IMR-90 (cell line): ENCODE data around the gene CDC25B.

Source experiments
- ELK1 ChIP-seq: fragments of 150-350 bp; IDR thresholded peaks from 2 replicates; pipeline ENCODE4 v1.6.1; 2016; ENCODE audit warnings: low read depth, mild to moderate bottlenecking, low read length, moderate library complexity, borderline replicate concordance
- MAFK ChIP-seq: IDR thresholded peaks from 2 replicates; pipeline ENCODE4 v1.6.1; 2012; ENCODE audit warnings: low read depth, low read length, improper control_type of control experiment
- MXI1 ChIP-seq: IDR thresholded peaks from 2 replicates; pipeline ENCODE4 v1.6.1; 2012; ENCODE audit warnings: low read depth, mild to moderate bottlenecking, low read length, moderate library complexity, borderline replicate concordance
- POLR2A ChIP-seq: IDR thresholded peaks from 2 replicates; pipeline ENCODE4 v1.6.1; 2012; ENCODE audit warnings: mild to moderate bottlenecking, low read depth, low read length
- TF ChIP-seq, protein P1 (sequence below): conservative IDR thresholded peaks from 2 replicates; pipeline ENCODE4 v1.5.1; 2012; ENCODE audit warnings: mild to moderate bottlenecking, low read depth, low read length, improper control_type of control experiment
- TF ChIP-seq, protein P2 (sequence below): fragments of 150-350 bp; IDR thresholded peaks from 2 replicates; pipeline ENCODE4 v1.6.1; 2017; ENCODE audit warnings: mild to moderate bottlenecking, antibody characterized with exemption, low read length, low read depth

GRCh38 chr20:3803854-3804253 is 7.7 kb downstream of the CDC25B start:
- TF ChIP-seq, protein P1, sequence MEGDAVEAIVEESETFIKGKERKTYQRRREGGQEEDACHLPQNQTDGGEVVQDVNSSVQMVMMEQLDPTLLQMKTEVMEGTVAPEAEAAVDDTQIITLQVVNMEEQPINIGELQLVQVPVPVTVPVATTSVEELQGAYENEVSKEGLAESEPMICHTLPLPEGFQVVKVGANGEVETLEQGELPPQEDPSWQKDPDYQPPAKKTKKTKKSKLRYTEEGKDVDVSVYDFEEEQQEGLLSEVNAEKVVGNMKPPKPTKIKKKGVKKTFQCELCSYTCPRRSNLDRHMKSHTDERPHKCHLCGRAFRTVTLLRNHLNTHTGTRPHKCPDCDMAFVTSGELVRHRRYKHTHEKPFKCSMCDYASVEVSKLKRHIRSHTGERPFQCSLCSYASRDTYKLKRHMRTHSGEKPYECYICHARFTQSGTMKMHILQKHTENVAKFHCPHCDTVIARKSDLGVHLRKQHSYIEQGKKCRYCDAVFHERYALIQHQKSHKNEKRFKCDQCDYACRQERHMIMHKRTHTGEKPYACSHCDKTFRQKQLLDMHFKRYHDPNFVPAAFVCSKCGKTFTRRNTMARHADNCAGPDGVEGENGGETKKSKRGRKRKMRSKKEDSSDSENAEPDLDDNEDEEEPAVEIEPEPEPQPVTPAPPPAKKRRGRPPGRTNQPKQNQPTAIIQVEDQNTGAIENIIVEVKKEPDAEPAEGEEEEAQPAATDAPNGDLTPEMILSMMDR: no peak
- no peak for TF ChIP-seq ELK1
- TF ChIP-seq, protein P2, sequence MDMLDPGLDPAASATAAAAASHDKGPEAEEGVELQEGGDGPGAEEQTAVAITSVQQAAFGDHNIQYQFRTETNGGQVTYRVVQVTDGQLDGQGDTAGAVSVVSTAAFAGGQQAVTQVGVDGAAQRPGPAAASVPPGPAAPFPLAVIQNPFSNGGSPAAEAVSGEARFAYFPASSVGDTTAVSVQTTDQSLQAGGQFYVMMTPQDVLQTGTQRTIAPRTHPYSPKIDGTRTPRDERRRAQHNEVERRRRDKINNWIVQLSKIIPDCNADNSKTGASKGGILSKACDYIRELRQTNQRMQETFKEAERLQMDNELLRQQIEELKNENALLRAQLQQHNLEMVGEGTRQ: no peak
- TF ChIP-seq MXI1: no peak
- no peak for TF ChIP-seq POLR2A
- TF ChIP-seq MAFK: no peak
